Activated CD4-positive, alpha-beta T cell treated with anti-CD3 and anti-CD28 coated beads, Interleukin-2, amount 50 U/mL, for 24 hours (primary cell): ENCODE measurements around the gene SORCS1.

ENCODE experiments used
- DNase-seq, 2 donors: peaks; one replicate each; pipeline ENCODE4 v3.0.0-alpha.2; 2020; ENCODE audit warnings: low read depth in 1 of 2, low spot score in 1 of 2

Gene SORCS1

DNA sequence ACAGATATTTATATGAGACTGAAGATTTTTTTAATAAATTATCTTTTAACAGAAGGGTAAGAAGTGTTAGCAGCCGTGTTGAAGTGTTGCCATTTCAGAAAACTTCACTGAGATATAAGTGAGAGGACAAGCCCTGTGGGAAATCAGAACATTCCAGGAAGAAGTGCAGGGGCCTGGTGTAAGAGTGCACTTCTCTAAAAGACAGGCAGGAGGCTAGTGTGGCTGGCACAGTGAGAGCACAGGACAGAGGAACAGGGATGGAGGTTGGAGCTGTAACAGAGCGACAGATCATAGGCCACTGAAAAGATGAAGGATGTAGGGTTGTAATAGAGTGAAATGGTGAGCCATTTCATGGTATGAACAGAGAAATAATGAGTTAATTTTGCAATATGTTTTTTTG is 608.9 kb downstream of the SORCS1 start:
- no peak for DNase-seq

DNA sequence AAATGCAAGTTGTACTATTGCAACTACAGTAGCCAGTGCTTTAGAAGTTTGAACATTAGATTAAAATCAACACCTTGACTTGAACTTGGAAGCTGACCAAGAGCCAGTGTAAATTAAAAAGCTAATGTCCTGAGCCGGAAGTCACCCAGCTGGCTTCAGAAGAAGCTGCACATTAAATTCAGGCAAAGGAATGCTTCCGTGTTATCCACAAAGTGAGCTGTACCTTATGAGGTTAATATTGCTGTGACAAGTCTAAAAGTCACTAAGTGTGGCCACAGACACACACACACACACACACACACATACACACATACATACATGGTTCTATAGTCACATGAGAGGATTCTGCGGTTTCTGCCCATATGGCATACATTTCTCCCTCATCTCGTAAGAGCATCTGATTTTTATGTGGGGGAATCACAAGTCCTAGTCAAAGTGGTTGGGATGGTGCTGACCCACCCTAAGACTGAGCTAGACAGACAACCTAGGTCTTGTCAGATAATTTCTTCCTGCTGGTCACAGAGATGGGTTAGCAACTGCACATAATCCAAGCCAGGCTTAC is 612.9 kb downstream of the SORCS1 start:
- DNase-seq: no peak

GRCh38 chr10:106548832-106549231 is 615.7 kb downstream of the SORCS1 start:
- DNase-seq: no peak

DNA sequence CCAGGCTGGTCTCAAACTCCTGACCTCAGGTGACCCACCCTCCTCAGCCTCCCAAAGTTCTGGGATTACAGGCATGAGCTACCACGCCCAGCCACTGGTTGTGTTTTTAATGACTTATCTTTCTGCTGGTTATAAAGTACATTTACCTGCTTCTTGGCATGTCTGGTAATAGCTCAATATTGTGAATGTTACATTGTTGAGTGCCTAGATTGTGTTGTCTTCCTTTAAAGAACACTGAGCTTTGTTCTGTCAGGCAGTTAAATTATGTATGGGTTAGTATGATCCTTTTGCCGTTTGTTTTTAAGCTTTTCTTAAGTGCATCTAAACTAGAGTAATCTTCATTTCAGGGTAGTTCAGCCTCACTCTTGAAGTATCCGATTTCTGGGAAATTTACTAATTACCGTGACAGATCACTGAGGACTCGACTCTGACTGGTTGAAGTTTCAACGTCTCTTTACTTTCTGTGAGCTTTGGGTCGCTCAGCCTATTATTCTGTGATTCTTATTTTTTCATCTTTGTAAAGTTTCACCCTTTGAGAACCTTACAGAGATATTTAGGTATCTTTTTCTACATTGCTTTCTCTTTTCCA is 617.4 kb downstream of the SORCS1 start:
- no peak for DNase-seq

- DNase-seq: no peak
Observed at GRCh38 chr10:106542461-106542860, 622.0 kb downstream of the SORCS1 start.

GRCh38 chr10:106540645-106541044 is 623.9 kb downstream of the SORCS1 start:
- DNase-seq: no peak

GRCh38 chr10:106537866-106538265 is 626.6 kb downstream of the SORCS1 start:
- DNase-seq: no peak

DNA sequence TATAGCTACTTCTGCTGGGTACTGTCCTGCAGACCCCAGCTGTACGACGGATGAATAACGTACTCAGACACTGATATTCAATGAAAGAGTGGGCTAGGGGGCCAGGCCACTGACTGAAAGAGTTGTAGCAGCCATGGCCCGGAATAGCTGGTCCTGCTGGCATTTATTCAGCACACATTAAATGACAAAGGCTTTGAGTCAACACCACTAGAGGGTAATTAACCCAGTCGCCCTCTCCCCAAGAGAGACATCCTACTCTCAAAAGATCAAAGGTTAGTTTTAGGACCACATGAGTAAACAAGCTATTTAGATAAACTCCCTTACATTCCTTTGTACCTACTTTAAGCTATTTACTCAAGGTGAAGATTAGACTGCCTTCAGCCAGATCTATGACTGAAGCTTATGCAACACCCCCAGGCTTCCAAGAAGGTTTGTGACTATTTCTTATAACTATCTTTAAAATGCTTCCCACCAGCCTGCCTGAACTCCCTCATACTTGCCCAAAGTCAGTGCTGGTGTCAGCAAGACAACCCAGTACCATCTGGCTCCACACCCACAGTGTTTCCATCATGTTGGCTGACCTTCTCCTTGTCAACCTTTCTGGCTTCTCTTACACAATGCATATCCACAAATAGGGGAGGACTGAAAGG is 629.1 kb downstream of the SORCS1 start:
- no peak for DNase-seq

DNA sequence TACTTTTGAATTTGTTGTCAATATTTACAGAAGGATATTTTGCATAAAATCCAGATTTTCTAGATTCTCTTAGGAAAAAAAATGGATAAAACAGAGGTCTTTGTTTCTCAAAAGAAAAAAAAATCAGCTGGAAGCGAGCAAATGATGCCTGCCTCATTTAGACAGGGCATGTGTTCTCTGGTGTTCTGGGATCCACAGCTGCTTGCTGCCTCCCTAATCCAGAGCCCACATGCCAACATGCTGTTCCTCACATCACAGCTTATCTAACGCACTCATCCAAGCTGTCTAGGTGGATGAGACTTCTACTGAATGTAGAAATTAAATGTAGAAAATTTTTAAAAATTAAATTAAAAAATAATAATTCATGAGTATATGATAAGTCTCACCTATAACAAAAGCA is 630.1 kb downstream of the SORCS1 start:
- DNase-seq: no peak

DNA sequence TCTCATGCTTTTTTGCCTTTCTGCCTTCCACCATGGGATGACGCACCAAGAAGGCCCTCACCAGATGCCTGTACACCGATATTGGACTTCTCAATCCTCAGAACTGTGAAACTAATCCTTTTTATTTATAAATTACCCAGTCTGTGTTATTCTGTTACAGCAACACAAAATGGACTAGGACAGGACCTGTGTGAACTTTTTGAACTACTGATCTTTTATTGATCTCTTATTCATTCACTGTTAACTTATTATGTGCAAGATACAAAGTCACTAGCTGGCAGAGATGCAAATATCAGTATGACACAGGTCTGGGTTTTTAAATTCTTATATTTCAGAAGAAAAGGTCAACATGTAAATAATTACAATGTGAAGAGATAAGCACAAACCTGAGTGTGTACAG is 635.8 kb downstream of the SORCS1 start:
- DNase-seq: no peak

- DNase-seq: no peak
Observed at GRCh38 chr10:106525835-106526234, 638.7 kb downstream of the SORCS1 start.
